Astrocyte (in vitro differentiated cells and primary cell): ENCODE results near the gene PCDHGB3. TPM values are rescaled to one million over a fixed set of nuclear protein-coding genes. Genes with fewer than 3 reads are reported as not detected.
"Not testable (repeated sequence)": the region's sequence is repeated elsewhere in the genome, so short reads cannot be mapped to it uniquely, and the experiment has no call there.

ENCODE experiments used
- DNase-seq: peaks from one replicate; pipeline ENCODE4 v3.0.0-alpha.2; 2010; ENCODE audit warnings: low read depth
- FAIRE-seq: peaks from 2 replicates; lab custom pipeline; 2011; peaks lifted over from hg19 to GRCh38; lab: Jason Lieb, UNC
- H2AFZ ChIP-seq: 2 replicates; pipeline ENCODE4 v1.6.0; 2012; ENCODE audit warnings: low read depth, low read length, inconsistent platforms
- H3K27ac ChIP-seq: 2 replicates; pipeline ENCODE4 v1.5.1; 2011; ENCODE audit warnings: low read depth, low read length, inconsistent platforms
- H3K27me3 ChIP-seq: 2 replicates; pipeline ENCODE4 v1.6.0; 2011; ENCODE audit warnings: low read length, inconsistent platforms; ENCODE audit not compliant: insufficient read depth
- H3K36me3 ChIP-seq: 2 replicates; pipeline ENCODE4 v1.5.1; 2011; ENCODE audit warnings: low read length, inconsistent platforms; ENCODE audit not compliant: insufficient read depth
- H3K4me1 ChIP-seq: 2 replicates; pipeline ENCODE4 v1.5.1; 2011; ENCODE audit warnings: low read length, inconsistent platforms; ENCODE audit not compliant: insufficient read depth
- H3K4me2 ChIP-seq: 2 replicates; pipeline ENCODE4 v1.6.0; 2012; ENCODE audit warnings: low read length, inconsistent platforms
- H3K4me3 ChIP-seq: 2 replicates; pipeline ENCODE4 v1.5.1; 2011; ENCODE audit warnings: low read depth, mild to moderate bottlenecking, low read length, inconsistent platforms; ENCODE audit not compliant: insufficient read depth
- H3K79me2 ChIP-seq: 2 replicates; pipeline ENCODE4 v1.6.0; 2012; ENCODE audit warnings: mild to moderate bottlenecking, low read length, inconsistent platforms; ENCODE audit not compliant: insufficient read depth
- H3K9ac ChIP-seq: 2 replicates; pipeline ENCODE4 v1.6.0; 2012; ENCODE audit warnings: mild to moderate bottlenecking, low read length, inconsistent platforms
- H3K9me3 ChIP-seq: 2 replicates; pipeline ENCODE4 v1.5.1; 2012; ENCODE audit warnings: low read depth, mild to moderate bottlenecking, low read length, inconsistent platforms; ENCODE audit not compliant: insufficient read depth
- H4K20me1 ChIP-seq: 2 replicates; pipeline ENCODE4 v1.6.0; 2012; ENCODE audit warnings: low read length, inconsistent platforms; ENCODE audit not compliant: insufficient read depth
- H3K27ac Mint-ChIP-seq: one replicate; pipeline ENCODE4 v1.8.0; 2021; ENCODE audit warnings: mild to moderate bottlenecking, mixed read lengths; ENCODE audit not compliant: unreplicated experiment
- H3K27me3 Mint-ChIP-seq: one replicate; pipeline ENCODE4 v1.8.0; 2021; ENCODE audit warnings: low read depth, mixed read lengths; ENCODE audit not compliant: unreplicated experiment
- H3K36me3 Mint-ChIP-seq: one replicate; pipeline ENCODE4 v1.8.0; 2021; ENCODE audit warnings: low read depth, mixed read lengths; ENCODE audit not compliant: unreplicated experiment
- H3K4me1 Mint-ChIP-seq: one replicate; pipeline ENCODE4 v1.8.0; 2021; ENCODE audit warnings: low read depth, mixed read lengths; ENCODE audit not compliant: unreplicated experiment
- H3K4me3 Mint-ChIP-seq: one replicate; pipeline ENCODE4 v1.8.0; 2021; ENCODE audit warnings: mild to moderate bottlenecking, moderate library complexity, mixed read lengths; ENCODE audit not compliant: unreplicated experiment
- H3K9me3 Mint-ChIP-seq: one replicate; pipeline ENCODE4 v1.8.0; 2021; ENCODE audit warnings: mild to moderate bottlenecking, mixed read lengths; ENCODE audit not compliant: unreplicated experiment
- EZH2 ChIP-seq: IDR thresholded peaks from 2 replicates; pipeline ENCODE4 v1.6.1; 2012; ENCODE audit warnings: mild to moderate bottlenecking, low read length, inconsistent platforms; ENCODE audit not compliant: insufficient read depth
- total RNA-seq: library from RNA; stranded (reverse); gene quantifications from 2 replicates; pipeline ENCODE4 v1.2.1, GENCODE V29; 2021
- TF ChIP-seq, protein P1 (sequence below): IDR thresholded peaks from 2 replicates; pipeline ENCODE4 v1.5.1; 2011; ENCODE audit warnings: low read depth, mild to moderate bottlenecking, inconsistent platforms, low read length, moderate library complexity; ENCODE audit not compliant: insufficient read depth

PCDHGB3 gene
- total RNA-seq, 1 donor from 2014 or later, result 0.14 TPM

DNA sequence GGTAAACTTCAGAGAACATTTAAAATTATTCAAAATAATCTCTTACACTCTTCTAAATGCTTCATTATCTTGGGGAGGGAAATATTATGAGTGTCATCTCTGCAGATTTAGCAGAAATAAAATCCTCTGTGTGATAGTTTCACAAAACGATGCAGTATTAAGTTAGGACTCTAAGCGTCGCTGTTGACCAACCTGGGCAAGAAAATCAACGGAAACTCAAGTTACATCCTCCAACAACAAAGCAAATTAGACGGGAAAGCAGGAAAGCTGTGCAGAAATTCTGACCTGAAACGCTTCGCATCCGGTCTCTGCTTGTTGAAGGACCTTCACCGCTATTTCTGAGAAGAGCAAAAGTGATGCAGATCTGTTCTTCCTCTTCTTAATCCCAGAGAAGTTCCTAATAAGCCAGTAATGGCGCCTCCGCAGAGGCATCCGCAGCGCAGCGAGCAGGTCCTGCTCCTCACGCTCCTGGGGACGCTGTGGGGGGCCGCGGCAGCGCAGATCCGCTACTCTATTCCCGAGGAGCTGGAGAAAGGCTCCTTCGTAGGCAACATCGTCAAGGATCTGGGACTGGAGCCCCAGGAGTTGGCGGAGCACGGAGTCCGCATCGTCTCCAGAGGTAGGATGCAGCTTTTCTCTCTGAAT, 3.8 kb downstream of the PCDHGB3 start, which contains the start of gene PCDHGA6:
Gene PCDHGA6, plus strand, starts transcription at position 219 of the 645 bp plus-strand sequence. Its CDS starts 193 bp downstream, at position 412.
- Histone ChIP-seq H3K4me1 (no peaks in the 10 kb centered on the region), H3K27ac (no peak within 1 kb of the TSS), H2AFZ (peak within 1 kb of the TSS; percentile 76), H3K9ac (peak within 1 kb of the TSS; percentile 22), H3K4me3 (peak within 1 kb of the TSS; percentile 49), H3K79me2 (no peaks in the 10 kb centered on the region), H3K4me2 (peak within 1 kb of the TSS; percentile 72), H3K36me3 (no peaks in the 10 kb centered on the region), H4K20me1 (no peaks in the 10 kb centered on the region), H3K9me3 (peaks cover 52% of the 10 kb centered on the region), H3K27me3 (no peaks in the 10 kb centered on the region)
- H3K4me3 Mint-ChIP-seq, result no peak within 1 kb of the TSS
- peak; percentile 6 for DNase-seq
- no peaks in the 10 kb centered on the region for H3K27me3 Mint-ChIP-seq
- H3K36me3 Mint-ChIP-seq, result peaks cover 7% of the 10 kb centered on the region
- no peak for FAIRE-seq
- H3K4me1 Mint-ChIP-seq, result no peaks in the 10 kb centered on the region
- TF ChIP-seq, protein P1, sequence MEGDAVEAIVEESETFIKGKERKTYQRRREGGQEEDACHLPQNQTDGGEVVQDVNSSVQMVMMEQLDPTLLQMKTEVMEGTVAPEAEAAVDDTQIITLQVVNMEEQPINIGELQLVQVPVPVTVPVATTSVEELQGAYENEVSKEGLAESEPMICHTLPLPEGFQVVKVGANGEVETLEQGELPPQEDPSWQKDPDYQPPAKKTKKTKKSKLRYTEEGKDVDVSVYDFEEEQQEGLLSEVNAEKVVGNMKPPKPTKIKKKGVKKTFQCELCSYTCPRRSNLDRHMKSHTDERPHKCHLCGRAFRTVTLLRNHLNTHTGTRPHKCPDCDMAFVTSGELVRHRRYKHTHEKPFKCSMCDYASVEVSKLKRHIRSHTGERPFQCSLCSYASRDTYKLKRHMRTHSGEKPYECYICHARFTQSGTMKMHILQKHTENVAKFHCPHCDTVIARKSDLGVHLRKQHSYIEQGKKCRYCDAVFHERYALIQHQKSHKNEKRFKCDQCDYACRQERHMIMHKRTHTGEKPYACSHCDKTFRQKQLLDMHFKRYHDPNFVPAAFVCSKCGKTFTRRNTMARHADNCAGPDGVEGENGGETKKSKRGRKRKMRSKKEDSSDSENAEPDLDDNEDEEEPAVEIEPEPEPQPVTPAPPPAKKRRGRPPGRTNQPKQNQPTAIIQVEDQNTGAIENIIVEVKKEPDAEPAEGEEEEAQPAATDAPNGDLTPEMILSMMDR, result peak; percentile 49
- TF ChIP-seq EZH2, result no peak
- no peak within 1 kb of the TSS for H3K27ac Mint-ChIP-seq
- H3K9me3 Mint-ChIP-seq, result peaks cover 31% of the 10 kb centered on the region

DNA sequence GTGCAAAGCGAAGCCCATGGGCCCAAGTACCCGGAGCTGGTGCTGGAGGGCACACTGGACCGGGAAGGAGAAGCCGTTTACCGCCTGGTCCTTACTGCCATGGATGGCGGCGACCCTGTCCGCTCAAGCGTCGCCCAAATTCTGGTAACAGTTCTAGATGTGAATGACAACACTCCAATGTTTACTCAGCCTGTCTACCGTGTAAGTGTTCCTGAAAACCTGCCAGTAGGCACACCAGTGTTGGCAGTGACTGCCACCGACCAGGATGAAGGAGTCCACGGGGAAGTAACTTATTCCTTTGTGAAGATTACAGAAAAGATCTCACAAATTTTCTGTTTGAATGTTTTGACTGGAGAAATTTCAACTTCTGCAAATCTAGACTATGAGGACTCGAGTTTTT, 4.6 kb downstream of the PCDHGB3 start:
- H3K27ac Mint-ChIP-seq, result no peak overlapping the region
- peaks cover 31% of the 10 kb centered on the region for H3K9me3 Mint-ChIP-seq

DNA sequence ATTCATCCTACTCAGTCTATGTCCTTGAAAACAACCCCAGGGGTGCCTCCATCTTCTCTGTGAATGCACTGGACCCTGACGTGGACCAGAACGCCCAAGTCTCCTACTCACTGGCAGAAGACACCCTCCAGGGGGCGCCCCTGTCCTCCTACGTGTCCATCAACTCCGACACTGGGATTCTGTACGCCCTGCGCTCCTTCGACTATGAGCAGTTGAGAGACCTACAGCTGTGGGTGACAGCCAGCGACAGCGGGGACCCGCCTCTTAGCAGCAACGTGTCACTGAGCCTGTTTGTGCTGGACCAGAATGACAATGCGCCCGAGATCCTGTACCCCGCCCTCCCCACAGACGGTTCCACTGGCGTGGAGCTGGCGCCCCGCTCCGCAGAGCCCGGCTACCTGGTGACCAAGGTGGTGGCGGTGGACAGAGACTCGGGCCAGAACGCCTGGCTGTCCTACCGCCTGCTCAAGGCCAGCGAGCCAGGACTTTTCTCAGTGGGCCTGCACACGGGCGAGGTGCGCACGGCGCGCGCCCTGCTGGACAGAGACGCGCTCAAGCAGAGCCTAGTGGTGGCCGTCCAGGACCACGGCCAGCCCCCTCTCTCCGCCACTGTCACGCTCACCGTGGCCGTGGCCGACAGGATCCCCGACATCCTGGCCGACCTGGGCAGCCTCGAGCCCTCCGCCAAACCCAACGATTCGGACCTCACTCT, 5.6 kb downstream of the PCDHGB3 start:
- H3K36me3 ChIP-seq, H3K4me3 Mint-ChIP-seq, H3K27me3 Mint-ChIP-seq, H3K4me3 ChIP-seq, H3K4me1 ChIP-seq, H3K27ac Mint-ChIP-seq, H4K20me1 ChIP-seq, FAIRE-seq, DNase-seq, H2AFZ ChIP-seq, H3K9ac ChIP-seq, H3K27me3 ChIP-seq, H3K4me2 ChIP-seq, H3K36me3 Mint-ChIP-seq, H3K27ac ChIP-seq, H3K4me1 Mint-ChIP-seq, H3K79me2 ChIP-seq: not testable (repeated sequence)
- H3K9me3 ChIP-seq, result peaks cover 46% of the 10 kb centered on the region
- peaks cover 28% of the 10 kb centered on the region for H3K9me3 Mint-ChIP-seq

More for the DNA sequence above, 4.6 kb downstream of the PCDHGB3 start:
- H3K79me2 ChIP-seq, result no peaks in the 10 kb centered on the region
- no peaks in the 10 kb centered on the region for H4K20me1 ChIP-seq
- H2AFZ ChIP-seq, result no peak overlapping the region
- Mint-ChIP-seq H3K4me1 (no peaks in the 10 kb centered on the region), H3K27me3 (no peaks in the 10 kb centered on the region), H3K36me3 (peaks cover 7% of the 10 kb centered on the region), H3K4me3 (no peak overlapping the region)
- peak overlapping the region; percentile 49 for H3K4me3 ChIP-seq
- peaks cover 52% of the 10 kb centered on the region for H3K9me3 ChIP-seq
- peak overlapping the region; percentile 72 for H3K4me2 ChIP-seq
- H3K27ac ChIP-seq, result no peak overlapping the region
- DNase-seq (no peak), FAIRE-seq (no peak)
- no peaks in the 10 kb centered on the region for H3K4me1 ChIP-seq
- H3K36me3 ChIP-seq, result no peaks in the 10 kb centered on the region
- H3K9ac ChIP-seq, result no peak overlapping the region
- TF ChIP-seq, protein P1, result no peak
- TF ChIP-seq EZH2, result no peak
- H3K27me3 ChIP-seq, result no peaks in the 10 kb centered on the region
